ENCODE measurements around the gene SPRYD3.

The SPRYD3 gene

GRCh38 chr12:53062011-53062961, 16.9 kb downstream of the SPRYD3 start:
- Mint-ChIP-seq H3K9me3 (no peaks in the 10 kb centered on the region), H3K4me3 (no peak overlapping the region), H3K4me1 (peaks cover 5% of the 10 kb centered on the region), H3K36me3 (peaks cover 7% of the 10 kb centered on the region), H3K27ac (no peak overlapping the region), H3K27me3 (no peaks in the 10 kb centered on the region)

DNA sequence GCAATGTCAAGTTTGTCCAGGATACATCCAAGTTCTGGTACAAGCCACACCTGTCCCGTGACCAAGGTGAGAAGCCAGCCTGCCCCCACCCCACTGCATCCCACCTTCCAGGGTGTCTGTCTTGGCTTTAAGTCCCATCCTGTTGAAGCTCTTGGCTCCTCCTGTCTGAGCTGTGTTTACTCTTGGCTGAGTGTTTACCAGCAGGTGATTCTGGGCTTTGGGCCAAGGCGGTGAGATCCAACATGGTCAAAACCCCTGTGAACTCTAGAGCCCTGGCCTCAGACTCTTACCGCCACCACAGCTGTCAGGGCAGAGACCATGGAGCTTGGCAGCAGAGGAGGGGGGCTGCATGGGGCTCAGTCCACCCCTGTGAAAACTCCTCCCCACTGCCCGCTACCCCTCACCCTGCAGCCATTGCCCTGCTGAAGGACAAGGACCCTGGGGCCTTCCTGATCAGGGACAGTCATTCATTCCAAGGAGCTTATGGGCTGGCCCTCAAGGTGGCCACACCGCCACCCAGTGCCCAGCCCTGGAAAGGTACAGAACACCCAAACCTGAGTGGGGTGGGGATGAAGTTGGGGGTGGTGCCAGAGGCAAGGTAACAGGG, 17.7 kb downstream of the SPRYD3 start:
- Mint-ChIP-seq H3K4me1 (peaks cover 5% of the 10 kb centered on the region), H3K9me3 (no peaks in the 10 kb centered on the region), H3K27me3 (no peaks in the 10 kb centered on the region), H3K36me3 (peaks cover 7% of the 10 kb centered on the region), H3K4me3 (no peak overlapping the region), H3K27ac (no peak overlapping the region)

DNA sequence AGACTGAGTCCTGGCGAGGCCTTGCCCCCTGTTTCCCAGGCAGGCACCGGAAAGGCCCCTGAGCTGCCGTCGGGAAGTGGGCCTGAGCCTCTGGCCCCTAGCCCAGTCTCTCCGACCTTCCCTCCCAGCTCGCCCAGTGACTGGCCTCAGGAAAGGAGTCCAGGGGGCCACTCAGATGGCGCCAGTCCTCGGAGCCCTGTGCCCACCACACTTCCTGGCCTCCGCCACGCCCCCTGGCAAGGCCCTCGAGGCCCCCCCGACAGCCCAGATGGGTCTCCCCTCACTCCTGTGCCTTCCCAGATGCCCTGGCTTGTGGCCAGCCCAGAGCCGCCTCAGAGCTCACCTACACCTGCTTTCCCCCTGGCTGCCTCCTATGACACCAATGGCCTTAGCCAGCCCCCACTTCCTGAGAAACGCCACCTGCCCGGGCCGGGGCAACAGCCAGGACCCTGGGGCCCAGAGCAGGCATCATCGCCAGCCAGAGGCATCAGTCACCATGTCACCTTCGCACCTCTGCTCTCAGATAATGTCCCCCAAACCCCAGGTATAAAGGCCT, 18.4 kb downstream of the SPRYD3 start:
- no peaks in the 10 kb centered on the region for H3K9me3 Mint-ChIP-seq

GRCh38 chr12:53060064-53060720, 19.0 kb downstream of the SPRYD3 start:
- Mint-ChIP-seq H3K4me1 (peaks cover 3% of the 10 kb centered on the region), H3K4me3 (no peak overlapping the region), H3K27me3 (no peaks in the 10 kb centered on the region), H3K9me3 (no peaks in the 10 kb centered on the region), H3K27ac (no peak overlapping the region), H3K36me3 (peaks cover 4% of the 10 kb centered on the region)

More for the DNA sequence above, 18.4 kb downstream of the SPRYD3 start:
- Mint-ChIP-seq H3K27ac (no peak overlapping the region), H3K27me3 (no peaks in the 10 kb centered on the region), H3K4me1 (no peaks in the 10 kb centered on the region), H3K4me3 (no peak overlapping the region), H3K36me3 (peaks cover 4% of the 10 kb centered on the region)

DNA sequence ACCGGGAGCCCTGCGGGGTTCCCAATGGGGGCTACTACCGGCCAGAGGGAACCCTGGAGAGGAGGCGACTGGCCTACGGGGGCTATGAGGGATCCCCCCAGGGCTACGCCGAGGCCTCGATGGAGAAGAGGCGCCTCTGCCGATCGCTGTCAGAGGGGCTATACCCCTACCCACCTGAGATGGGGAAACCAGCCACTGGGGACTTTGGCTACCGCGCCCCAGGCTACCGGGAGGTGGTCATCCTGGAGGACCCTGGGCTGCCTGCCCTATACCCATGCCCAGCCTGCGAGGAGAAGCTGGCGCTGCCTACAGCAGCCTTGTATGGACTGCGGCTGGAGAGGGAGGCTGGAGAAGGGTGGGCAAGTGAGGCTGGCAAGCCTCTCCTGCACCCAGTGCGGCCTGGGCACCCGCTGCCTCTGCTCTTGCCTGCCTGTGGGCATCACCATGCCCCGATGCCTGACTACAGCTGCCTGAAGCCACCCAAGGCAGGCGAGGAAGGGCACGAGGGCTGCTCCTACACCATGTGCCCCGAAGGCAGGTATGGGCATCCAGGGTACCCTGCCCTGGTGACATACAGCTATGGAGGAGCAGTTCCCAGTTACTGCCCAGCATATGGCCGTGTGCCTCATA, 19.6 kb downstream of the SPRYD3 start:
- Mint-ChIP-seq H3K9me3 (no peaks in the 10 kb centered on the region), H3K27ac (no peak overlapping the region), H3K27me3 (no peaks in the 10 kb centered on the region), H3K36me3 (peaks cover under 1% of the 10 kb centered on the region), H3K4me1 (peaks cover 3% of the 10 kb centered on the region), H3K4me3 (no peak overlapping the region)

DNA sequence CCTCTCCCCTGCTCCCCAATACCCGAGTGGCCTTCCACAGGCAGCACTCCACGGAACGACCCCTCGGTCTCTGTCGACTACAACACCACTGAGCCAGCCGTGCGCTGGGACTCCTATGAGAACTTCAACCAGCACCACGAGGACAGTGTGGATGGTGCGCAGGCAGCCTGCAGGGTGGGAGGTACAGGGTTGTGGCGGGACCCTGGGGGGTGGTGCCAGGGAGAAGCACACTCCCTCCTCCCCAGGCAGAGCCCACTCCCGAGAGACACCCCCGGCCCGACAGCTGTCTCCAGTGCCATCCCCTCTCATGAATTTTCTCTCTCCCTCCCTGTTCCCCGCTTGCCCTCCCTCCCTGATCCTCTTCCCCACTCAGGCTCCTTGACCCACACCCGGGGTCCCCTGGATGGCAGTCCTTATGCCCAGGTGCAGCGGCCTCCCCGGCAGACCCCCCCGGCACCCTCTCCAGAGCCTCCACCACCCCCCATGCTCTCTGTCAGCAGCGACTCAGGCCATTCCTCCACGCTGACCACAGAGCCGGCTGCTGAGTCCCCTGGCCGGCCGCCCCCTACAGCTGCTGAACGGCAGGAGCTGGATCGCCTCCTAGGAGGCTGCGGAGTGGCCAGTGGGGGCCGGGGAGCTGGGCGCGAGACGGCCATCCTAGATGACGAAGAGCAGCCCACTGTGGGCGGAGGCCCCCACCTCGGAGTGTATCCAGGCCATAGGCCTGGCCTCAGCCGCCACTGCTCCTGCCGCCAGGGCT, 20.3 kb downstream of the SPRYD3 start:
- peaks cover 7% of the 10 kb centered on the region for H3K4me1 Mint-ChIP-seq
- H3K27ac Mint-ChIP-seq, result no peak overlapping the region
- H3K27me3 Mint-ChIP-seq, result no peaks in the 10 kb centered on the region
- no peaks in the 10 kb centered on the region for H3K9me3 Mint-ChIP-seq
- no peak overlapping the region for H3K4me3 Mint-ChIP-seq
- H3K36me3 Mint-ChIP-seq, result no peaks in the 10 kb centered on the region

DNA sequence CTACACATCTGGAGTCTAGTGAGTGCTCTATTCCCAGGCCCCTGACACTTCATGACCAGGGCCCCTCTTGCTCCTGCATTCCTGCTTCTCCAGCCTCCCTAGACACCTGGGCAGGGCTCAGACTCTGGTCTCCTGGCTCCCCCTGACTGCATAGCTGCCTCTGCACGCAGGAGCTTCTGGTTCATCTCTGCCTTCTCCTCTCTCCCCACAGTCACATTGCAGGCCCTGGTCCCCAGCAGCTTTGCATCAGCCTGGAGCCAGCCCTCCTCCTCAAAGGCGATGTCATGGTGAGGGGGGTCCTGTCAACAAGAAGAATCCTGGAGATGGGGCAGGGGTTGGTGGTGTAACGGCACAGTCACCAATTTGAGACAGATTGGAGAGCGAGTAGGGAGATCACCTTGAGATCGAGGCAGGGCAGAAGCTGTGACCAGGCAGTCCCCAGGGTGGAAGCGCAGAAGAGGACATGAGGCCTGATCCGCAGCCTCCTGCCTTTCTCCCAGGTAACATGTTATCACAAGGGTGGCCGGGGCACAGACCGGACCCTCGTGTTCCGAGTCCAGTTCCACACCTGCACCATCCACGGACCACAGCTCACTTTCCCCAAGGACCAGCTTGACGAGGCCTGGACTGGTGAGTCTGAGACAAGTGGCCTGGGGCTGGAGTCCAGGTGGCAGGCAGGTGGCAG, 21.2 kb downstream of the SPRYD3 start:
- no peaks in the 10 kb centered on the region for H3K9me3 Mint-ChIP-seq
- no peaks in the 10 kb centered on the region for H3K36me3 Mint-ChIP-seq
- H3K4me3 Mint-ChIP-seq, result no peak overlapping the region
- H3K4me1 Mint-ChIP-seq, result peaks cover 10% of the 10 kb centered on the region
- no peaks in the 10 kb centered on the region for H3K27me3 Mint-ChIP-seq
- no peak overlapping the region for H3K27ac Mint-ChIP-seq

- Mint-ChIP-seq H3K4me3 (no peak overlapping the region), H3K9me3 (no peaks in the 10 kb centered on the region), H3K4me1 (peaks cover 10% of the 10 kb centered on the region), H3K36me3 (no peaks in the 10 kb centered on the region), H3K27ac (no peak overlapping the region), H3K27me3 (no peaks in the 10 kb centered on the region)
Measured at GRCh38 chr12:53056901-53057300, 22.3 kb downstream of the SPRYD3 start.

GRCh38 chr12:53056296-53056695, 22.9 kb downstream of the SPRYD3 start:
- H3K27ac Mint-ChIP-seq, result no peak overlapping the region
- H3K4me3 Mint-ChIP-seq, result no peak overlapping the region
- no peaks in the 10 kb centered on the region for H3K36me3 Mint-ChIP-seq
- H3K4me1 Mint-ChIP-seq, result peaks cover 10% of the 10 kb centered on the region
- no peaks in the 10 kb centered on the region for H3K27me3 Mint-ChIP-seq
- no peaks in the 10 kb centered on the region for H3K9me3 Mint-ChIP-seq

DNA sequence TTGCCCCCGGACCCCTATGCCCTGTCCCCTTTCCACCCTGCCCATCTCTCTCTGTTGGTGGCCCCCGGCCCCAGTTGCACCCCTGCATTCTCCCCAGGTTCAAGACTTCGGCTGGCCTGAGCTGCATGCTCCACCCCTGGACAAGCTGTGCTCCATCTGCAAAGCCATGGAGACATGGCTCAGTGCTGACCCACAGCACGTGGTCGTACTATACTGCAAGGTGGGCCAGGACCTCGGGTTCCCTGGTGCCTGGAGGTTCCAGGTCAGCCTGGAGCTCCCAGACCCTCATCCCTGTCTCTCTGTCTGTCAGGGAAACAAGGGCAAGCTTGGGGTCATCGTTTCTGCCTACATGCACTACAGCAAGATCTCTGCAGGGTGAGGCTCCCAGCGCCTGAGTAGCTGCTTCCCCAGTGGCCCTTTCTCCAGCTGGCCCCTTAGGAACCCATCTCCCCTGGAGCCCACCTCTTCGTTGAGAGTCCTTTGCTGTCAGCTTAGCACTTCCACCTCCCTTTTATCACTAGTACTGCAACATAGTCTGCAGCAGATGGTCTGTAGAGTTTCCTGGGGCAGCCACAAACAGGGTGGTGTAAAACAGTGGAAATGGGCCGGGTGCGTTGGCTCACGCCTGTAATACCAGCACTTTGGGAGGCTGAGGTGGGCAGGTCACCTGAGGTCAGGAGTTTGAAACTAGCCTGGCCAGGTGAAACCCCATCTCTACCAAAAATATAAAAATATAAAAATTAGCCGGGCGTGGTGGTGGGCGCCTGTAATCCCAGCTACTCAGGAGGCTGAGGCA, 23.5 kb downstream of the SPRYD3 start:
- Mint-ChIP-seq H3K9me3 (no peaks in the 10 kb centered on the region), H3K4me1 (peaks cover 10% of the 10 kb centered on the region), H3K27me3 (no peaks in the 10 kb centered on the region), H3K4me3 (peak overlapping the region; percentile 59), H3K36me3 (no peaks in the 10 kb centered on the region), H3K27ac (peak overlapping the region; percentile 19)

DNA sequence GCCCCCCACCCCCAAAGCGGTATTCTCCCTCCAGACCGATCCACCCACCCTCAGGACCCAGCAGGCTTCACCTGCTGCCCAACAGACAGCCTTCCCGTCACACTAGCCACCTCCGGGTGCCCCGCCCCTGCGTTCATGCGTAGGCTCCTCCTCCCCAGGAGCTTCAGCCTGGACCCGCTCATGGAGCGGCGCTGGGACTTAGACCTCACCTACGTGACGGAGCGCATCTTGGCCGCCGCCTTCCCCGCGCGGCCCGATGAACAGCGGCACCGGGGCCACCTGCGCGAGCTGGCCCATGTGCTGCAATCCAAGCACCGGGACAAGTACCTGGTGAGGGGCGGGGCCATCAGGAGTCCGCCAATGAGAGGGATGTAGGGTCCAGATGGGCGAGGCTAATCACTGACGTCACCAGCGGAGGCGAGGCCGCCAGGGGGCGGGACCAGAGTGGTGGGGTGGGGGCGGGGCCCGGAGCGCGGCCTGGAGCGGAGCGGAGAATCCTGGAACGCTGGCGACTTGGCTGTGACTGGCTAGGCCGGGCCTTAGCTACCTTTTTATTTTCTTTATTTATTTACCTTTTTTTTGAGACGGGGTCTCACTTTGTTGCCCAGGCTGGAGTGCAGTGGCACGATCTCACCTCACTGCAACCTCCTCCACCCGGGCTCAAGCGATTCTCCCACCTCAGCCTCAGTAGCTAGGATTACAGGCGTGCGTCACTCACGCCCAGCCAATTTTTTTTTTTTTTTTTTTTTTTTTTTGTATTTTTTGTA, 24.9 kb downstream of the SPRYD3 start:
- H3K4me3 Mint-ChIP-seq, result peak overlapping the region; percentile 95
- no peaks in the 10 kb centered on the region for H3K27me3 Mint-ChIP-seq
- H3K9me3 Mint-ChIP-seq, result no peaks in the 10 kb centered on the region
- H3K36me3 Mint-ChIP-seq, result no peaks in the 10 kb centered on the region
- peaks cover 11% of the 10 kb centered on the region for H3K4me1 Mint-ChIP-seq
- peak overlapping the region; percentile 96 for H3K27ac Mint-ChIP-seq

DNA sequence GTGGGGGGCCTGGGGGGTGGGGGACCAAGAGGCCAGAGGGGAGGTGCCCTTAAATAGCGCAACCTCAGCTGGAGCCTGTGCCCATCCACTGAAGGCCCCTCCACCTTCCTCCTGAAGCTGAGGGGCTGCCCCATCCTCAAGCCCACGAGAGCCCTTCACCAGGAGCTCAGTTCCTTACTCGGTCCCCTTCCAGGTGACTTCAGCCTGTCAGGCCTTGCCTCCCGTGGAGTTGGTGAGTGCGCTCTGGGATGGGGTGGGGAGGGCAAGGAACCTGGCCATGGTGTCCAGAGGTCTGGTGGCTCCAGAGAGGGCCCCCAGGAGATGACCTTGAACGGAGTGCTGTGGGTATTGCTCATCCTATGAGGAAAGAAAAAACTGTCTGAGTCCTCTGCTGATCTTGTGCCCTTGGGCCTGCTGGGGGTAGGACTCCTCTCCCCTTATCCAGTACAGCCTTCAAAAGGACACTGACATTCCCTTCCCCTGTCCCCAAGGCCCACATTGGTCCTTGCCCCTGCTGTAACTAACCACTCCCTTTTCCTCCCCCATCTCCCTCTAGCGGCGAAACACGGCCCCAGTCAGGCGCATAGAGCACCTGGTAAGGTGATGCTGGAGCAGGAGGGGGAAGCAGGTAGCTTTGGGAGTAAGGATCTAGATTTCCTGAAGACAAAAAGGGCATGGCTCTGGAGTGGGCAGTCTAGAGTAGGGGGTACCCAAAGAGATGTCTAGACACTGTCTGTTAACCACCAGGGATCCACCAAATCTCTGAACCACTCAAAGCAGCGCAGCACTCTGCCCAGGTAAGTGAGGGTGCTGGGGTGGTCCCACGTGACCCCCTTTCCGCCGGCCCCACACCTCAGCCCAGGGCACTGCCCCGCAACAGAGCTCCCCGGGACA, 25.7 kb downstream of the SPRYD3 start:
- Mint-ChIP-seq H3K36me3 (no peaks in the 10 kb centered on the region), H3K4me3 (peak overlapping the region; percentile 95), H3K27me3 (no peaks in the 10 kb centered on the region), H3K27ac (peak overlapping the region; percentile 96), H3K9me3 (no peaks in the 10 kb centered on the region), H3K4me1 (peaks cover 19% of the 10 kb centered on the region)

All from activated naive CD4-positive, alpha-beta T cell treated with anti-CD3 and anti-CD28 coated beads, Interleukin-2, amount 50 U/mL, for 24 hours (primary cell).